Measurements from ENCODE around the gene THOC6.
"Not testable (repeated sequence)": the region's sequence is repeated elsewhere in the genome, so short reads cannot be mapped to it uniquely, and the experiment has no call there.

THOC6 gene

GRCh38 chr16:3059041-3059722, 35.3 kb downstream of the THOC6 start:
- no peaks in the 10 kb centered on the region for H3K36me3 Mint-ChIP-seq
- H3K4me3 Mint-ChIP-seq = peak overlapping the region; percentile 87
- H3K9me3 Mint-ChIP-seq (ENCODE audit: low read depth) = no peaks in the 10 kb centered on the region
- H3K27me3 Mint-ChIP-seq = no peaks in the 10 kb centered on the region
- H3K27ac Mint-ChIP-seq = peak overlapping the region; percentile 86
- H3K4me1 Mint-ChIP-seq (ENCODE audit: low read depth) = peaks cover 41% of the 10 kb centered on the region

GRCh38 chr16:3059723-3060242, 35.9 kb downstream of the THOC6 start:
- no peaks in the 10 kb centered on the region for H3K36me3 Mint-ChIP-seq
- H3K9me3 Mint-ChIP-seq (ENCODE audit: low read depth) = no peaks in the 10 kb centered on the region
- peaks cover 42% of the 10 kb centered on the region for H3K4me1 Mint-ChIP-seq (ENCODE audit: low read depth)

GRCh38 chr16:3060339-3061127, 36.7 kb downstream of the THOC6 start:
- Mint-ChIP-seq H3K27ac (peak overlapping the region; percentile 86), H3K9me3 (ENCODE audit: low read depth) (no peaks in the 10 kb centered on the region), H3K27me3 (no peaks in the 10 kb centered on the region), H3K36me3 (peaks cover under 1% of the 10 kb centered on the region), H3K4me1 (ENCODE audit: low read depth) (peaks cover 42% of the 10 kb centered on the region), H3K4me3 (peak overlapping the region; percentile 87)

More at GRCh38 chr16:3059723-3060242, 35.9 kb downstream of the THOC6 start:
- peak overlapping the region; percentile 86 for H3K27ac Mint-ChIP-seq
- H3K27me3 Mint-ChIP-seq = no peaks in the 10 kb centered on the region
- peak overlapping the region; percentile 87 for H3K4me3 Mint-ChIP-seq

DNA sequence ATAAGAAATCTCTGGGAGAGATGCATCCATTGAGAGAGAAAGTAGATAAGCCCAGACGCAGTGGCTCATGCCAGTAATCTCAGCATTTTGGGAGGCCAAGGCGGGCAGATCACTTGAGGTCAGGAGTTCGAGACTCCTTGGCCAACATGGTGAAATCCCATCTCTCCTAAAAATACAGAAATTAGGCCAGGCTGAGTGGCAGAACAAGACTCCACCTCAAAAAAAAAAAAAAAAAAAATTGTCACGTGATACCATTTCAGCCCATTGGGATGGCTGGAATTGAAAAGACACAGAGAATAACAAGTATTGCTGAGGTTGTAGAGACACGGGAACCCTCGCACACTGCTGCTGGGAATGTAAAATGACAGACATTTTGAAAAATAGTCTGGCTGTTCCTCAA, 38.7 kb downstream of the THOC6 start:
- Mint-ChIP-seq H3K27me3 (no peaks in the 10 kb centered on the region), H3K4me1 (ENCODE audit: low read depth) (peaks cover 33% of the 10 kb centered on the region), H3K9me3 (ENCODE audit: low read depth) (no peaks in the 10 kb centered on the region), H3K36me3 (peaks cover 8% of the 10 kb centered on the region), H3K4me3 (no peak overlapping the region), H3K27ac (peak overlapping the region; percentile 10)

DNA sequence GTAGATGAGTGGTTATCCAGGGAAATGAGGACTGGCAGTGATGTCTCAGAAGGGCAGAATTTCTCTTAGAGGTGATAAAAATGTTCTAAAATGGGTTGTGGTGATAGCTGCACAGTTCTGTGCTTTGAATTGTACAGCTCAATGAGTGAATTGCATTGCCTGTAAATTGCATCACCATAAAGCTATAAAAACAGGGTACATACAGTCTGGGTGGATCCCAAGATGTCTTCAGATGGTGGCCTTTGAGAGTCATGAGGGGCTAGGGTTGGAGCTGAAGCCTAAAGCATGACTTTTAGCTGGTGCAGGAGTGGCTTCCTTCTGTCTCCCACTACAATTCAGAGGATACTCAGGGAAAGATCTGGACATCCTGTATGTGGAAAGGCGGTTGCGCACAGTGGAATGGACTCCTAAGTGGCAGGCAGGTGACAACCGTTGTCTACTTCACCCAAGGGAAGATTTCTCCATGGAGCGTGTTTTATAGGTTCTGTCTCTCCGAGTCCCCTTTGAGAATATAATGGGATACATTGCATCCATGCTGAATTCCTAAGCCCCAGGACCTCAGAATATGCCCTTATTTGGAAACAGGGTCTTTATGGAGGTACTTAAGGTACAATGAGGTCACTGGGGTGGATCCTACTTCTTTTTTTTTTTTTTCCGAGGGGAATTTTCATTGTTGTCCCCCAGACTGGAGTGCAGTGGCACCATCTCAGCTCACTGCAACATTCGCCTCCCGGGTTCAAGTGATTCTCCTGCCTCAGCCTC, 40.0 kb downstream of the THOC6 start:
- no peaks in the 10 kb centered on the region for H3K27me3 Mint-ChIP-seq
- peaks cover 10% of the 10 kb centered on the region for H3K36me3 Mint-ChIP-seq
- peaks cover 35% of the 10 kb centered on the region for H3K4me1 Mint-ChIP-seq (ENCODE audit: low read depth)
- no peaks in the 10 kb centered on the region for H3K9me3 Mint-ChIP-seq (ENCODE audit: low read depth)
- peak overlapping the region; percentile 100 for H3K27ac Mint-ChIP-seq
- peak overlapping the region; percentile 60 for H3K4me3 Mint-ChIP-seq

DNA sequence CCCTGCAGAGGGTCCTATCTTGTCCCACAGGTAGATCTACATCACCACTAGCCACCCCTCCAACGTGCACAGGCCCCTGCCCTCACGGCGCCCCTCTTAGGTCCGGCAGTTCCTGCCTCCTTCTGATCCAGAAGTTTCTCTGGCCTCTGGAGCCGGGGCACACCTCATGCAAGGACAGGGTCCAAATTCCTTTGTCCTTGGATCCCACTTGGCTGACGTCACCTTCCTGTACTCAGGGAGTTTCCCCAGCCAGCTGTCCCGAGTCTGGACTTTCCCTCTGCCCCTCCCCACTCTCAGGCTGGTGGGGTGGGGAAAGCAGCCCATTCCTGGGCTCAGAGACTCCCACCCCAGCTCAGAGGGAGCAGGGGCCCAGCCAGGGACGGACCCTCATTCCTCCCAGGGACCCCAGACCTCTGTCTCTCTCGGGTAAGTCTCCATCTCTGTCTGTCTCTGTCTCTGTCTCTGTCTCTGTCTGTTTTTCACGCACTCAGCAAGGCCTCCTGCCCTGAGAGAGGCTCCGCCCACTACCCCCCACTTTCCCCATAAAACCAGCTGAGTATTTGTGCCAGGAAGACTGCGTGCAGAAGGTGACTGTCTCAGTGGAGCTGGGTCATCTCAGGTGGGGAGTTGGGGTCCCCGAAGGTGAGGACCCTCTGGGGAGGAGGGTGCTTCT, 41.4 kb downstream of the THOC6 start, which contains the start of gene IL32:
Gene IL32 (plus strand): TSS at position 572 of the 673 bp plus-strand sequence. CDS start 172 bp downstream, outside the sequence.
- Mint-ChIP-seq H3K4me1 (ENCODE audit: low read depth) (peaks cover 37% of the 10 kb centered on the region), H3K36me3 (peaks cover 18% of the 10 kb centered on the region), H3K4me3 (peak within 1 kb of the TSS; percentile 100), H3K27me3 (no peaks in the 10 kb centered on the region), H3K27ac (peak within 1 kb of the TSS; percentile 100), H3K9me3 (ENCODE audit: low read depth) (no peaks in the 10 kb centered on the region)

GRCh38 chr16:3065742-3066439, 42.1 kb downstream of the THOC6 start:
- Mint-ChIP-seq H3K9me3 (ENCODE audit: low read depth) (no peaks in the 10 kb centered on the region), H3K36me3 (peaks cover 18% of the 10 kb centered on the region), H3K4me1 (ENCODE audit: low read depth) (peaks cover 41% of the 10 kb centered on the region)

GRCh38 chr16:3066440-3066748, 42.6 kb downstream of the THOC6 start:
- H3K36me3 Mint-ChIP-seq = peaks cover 18% of the 10 kb centered on the region
- peak overlapping the region; percentile 100 for H3K4me3 Mint-ChIP-seq
- peak overlapping the region; percentile 100 for H3K27ac Mint-ChIP-seq
- no peaks in the 10 kb centered on the region for H3K9me3 Mint-ChIP-seq (ENCODE audit: low read depth)
- no peaks in the 10 kb centered on the region for H3K27me3 Mint-ChIP-seq
- peaks cover 46% of the 10 kb centered on the region for H3K4me1 Mint-ChIP-seq (ENCODE audit: low read depth)

More at GRCh38 chr16:3065742-3066439, 42.1 kb downstream of the THOC6 start:
- peak overlapping the region; percentile 100 for H3K27ac Mint-ChIP-seq
- peak overlapping the region; percentile 100 for H3K4me3 Mint-ChIP-seq
- H3K27me3 Mint-ChIP-seq = no peaks in the 10 kb centered on the region

DNA sequence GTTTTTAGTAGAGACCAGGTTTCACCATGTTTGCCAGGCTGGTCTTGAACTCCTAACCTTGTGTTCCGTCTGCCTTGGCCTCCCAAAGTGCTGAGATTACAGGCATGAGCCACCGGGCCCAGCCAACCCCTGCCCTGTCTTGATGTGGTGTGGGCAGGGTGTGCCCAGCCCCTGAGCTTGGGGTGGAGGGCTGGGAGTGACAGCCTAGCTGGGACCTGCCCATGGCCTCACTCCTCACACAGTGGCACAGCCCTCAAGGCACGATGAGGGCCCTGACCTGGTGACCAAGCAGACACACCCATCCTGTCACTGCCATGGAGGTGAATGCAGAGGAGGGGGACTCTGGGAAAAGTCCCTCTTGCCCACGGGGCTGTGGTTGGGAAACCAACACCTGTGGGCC, 44.7 kb downstream of the THOC6 start:
- Mint-ChIP-seq H3K9me3 (ENCODE audit: low read depth) (no peaks in the 10 kb centered on the region), H3K27ac (peak overlapping the region; percentile 96), H3K27me3 (no peaks in the 10 kb centered on the region), H3K4me1 (ENCODE audit: low read depth) (peaks cover 55% of the 10 kb centered on the region), H3K36me3 (peaks cover 18% of the 10 kb centered on the region), H3K4me3 (peak overlapping the region; percentile 100)

- H3K27ac Mint-ChIP-seq = peak overlapping the region; percentile 93
- H3K4me1 Mint-ChIP-seq (ENCODE audit: low read depth) = peaks cover 58% of the 10 kb centered on the region
- H3K27me3 Mint-ChIP-seq; H3K9me3 Mint-ChIP-seq (ENCODE audit: low read depth): not testable (repeated sequence)
- H3K36me3 Mint-ChIP-seq = peaks cover 18% of the 10 kb centered on the region
- peak overlapping the region; percentile 69 for H3K4me3 Mint-ChIP-seq
Measured at GRCh38 chr16:3069146-3069545, 45.3 kb downstream of the THOC6 start.

GRCh38 chr16:3070608-3071111, 46.8 kb downstream of the THOC6 start:
- Mint-ChIP-seq H3K27me3 (no peaks in the 10 kb centered on the region), H3K9me3 (ENCODE audit: low read depth) (no peaks in the 10 kb centered on the region), H3K4me3 (peak overlapping the region; percentile 69), H3K4me1 (ENCODE audit: low read depth) (peaks cover 61% of the 10 kb centered on the region), H3K27ac (peak overlapping the region; percentile 93), H3K36me3 (peaks cover 16% of the 10 kb centered on the region)

GRCh38 chr16:3071655-3072054, 47.8 kb downstream of the THOC6 start:
- Mint-ChIP-seq H3K4me3 (no peak overlapping the region), H3K4me1 (ENCODE audit: low read depth) (peaks cover 69% of the 10 kb centered on the region), H3K36me3 (peaks cover 15% of the 10 kb centered on the region)

GRCh38 chr16:3072148-3072547, 48.3 kb downstream of the THOC6 start:
- not testable (repeated sequence) for H3K4me3 Mint-ChIP-seq; H3K9me3 Mint-ChIP-seq (ENCODE audit: low read depth); H3K27me3 Mint-ChIP-seq
- Mint-ChIP-seq H3K36me3 (peaks cover 13% of the 10 kb centered on the region), H3K27ac (peak overlapping the region; percentile 46), H3K4me1 (ENCODE audit: low read depth) (peaks cover 72% of the 10 kb centered on the region)

More at GRCh38 chr16:3071655-3072054, 47.8 kb downstream of the THOC6 start:
- H3K27ac Mint-ChIP-seq = peak overlapping the region; percentile 46
- H3K27me3 Mint-ChIP-seq = no peaks in the 10 kb centered on the region
- H3K9me3 Mint-ChIP-seq (ENCODE audit: low read depth) = no peaks in the 10 kb centered on the region

All from activated naive CD8-positive, alpha-beta T cell (primary cell).